ENCODE measurements around the gene GRM4.

GRM4 gene

DNA sequence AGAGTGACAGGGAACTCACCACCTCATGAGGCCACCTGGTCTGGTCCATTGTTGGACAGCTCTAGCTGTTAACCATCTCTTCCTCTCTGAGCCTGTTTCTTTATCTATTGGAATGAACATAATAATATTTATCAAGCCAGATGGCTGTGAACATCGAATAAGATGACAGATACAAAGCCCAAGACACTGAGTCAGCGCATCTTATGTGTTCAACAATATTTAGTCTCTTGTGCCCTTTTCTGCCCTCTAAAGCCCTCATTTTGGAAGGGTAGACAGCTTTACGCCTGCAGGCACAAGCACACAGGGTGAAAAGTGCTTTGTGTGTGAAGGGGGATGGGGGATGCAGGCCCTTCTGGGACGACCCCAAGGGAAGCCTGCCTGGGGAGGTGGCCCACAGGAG, 164.0 kb downstream of the GRM4 start:
- TF ChIP-seq TEAD4 (IDR thresholded peaks at IDR 0.05), result no peak
- no peak for TF ChIP-seq EP300 (IDR thresholded peaks at IDR 0.05; ENCODE audit: borderline replicate concordance)
- no peak for TF ChIP-seq CREB1 (IDR thresholded peaks at IDR 0.05; ENCODE audit: low read depth)
- TF ChIP-seq CEBPB (IDR thresholded peaks at IDR 0.05), result no peak
- TF ChIP-seq ZBTB7A (IDR thresholded peaks at IDR 0.05; ENCODE audit: low read depth), result no peak
- no peak for TF ChIP-seq RAD21 (IDR thresholded peaks at IDR 0.05; ENCODE audit: low read depth)
- TF ChIP-seq, protein P1, sequence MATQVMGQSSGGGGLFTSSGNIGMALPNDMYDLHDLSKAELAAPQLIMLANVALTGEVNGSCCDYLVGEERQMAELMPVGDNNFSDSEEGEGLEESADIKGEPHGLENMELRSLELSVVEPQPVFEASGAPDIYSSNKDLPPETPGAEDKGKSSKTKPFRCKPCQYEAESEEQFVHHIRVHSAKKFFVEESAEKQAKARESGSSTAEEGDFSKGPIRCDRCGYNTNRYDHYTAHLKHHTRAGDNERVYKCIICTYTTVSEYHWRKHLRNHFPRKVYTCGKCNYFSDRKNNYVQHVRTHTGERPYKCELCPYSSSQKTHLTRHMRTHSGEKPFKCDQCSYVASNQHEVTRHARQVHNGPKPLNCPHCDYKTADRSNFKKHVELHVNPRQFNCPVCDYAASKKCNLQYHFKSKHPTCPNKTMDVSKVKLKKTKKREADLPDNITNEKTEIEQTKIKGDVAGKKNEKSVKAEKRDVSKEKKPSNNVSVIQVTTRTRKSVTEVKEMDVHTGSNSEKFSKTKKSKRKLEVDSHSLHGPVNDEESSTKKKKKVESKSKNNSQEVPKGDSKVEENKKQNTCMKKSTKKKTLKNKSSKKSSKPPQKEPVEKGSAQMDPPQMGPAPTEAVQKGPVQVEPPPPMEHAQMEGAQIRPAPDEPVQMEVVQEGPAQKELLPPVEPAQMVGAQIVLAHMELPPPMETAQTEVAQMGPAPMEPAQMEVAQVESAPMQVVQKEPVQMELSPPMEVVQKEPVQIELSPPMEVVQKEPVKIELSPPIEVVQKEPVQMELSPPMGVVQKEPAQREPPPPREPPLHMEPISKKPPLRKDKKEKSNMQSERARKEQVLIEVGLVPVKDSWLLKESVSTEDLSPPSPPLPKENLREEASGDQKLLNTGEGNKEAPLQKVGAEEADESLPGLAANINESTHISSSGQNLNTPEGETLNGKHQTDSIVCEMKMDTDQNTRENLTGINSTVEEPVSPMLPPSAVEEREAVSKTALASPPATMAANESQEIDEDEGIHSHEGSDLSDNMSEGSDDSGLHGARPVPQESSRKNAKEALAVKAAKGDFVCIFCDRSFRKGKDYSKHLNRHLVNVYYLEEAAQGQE (IDR thresholded peaks at IDR 0.05; ENCODE audit: low read depth), result no peak
- no peak for TF ChIP-seq TAF1 (IDR thresholded peaks at IDR 0.05; ENCODE audit: low read depth)
- TF ChIP-seq, protein P2, sequence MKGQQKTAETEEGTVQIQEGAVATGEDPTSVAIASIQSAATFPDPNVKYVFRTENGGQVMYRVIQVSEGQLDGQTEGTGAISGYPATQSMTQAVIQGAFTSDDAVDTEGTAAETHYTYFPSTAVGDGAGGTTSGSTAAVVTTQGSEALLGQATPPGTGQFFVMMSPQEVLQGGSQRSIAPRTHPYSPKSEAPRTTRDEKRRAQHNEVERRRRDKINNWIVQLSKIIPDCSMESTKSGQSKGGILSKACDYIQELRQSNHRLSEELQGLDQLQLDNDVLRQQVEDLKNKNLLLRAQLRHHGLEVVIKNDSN (IDR thresholded peaks at IDR 0.05), result no peak
- no peak for TF ChIP-seq TCF12 (IDR thresholded peaks at IDR 0.05; ENCODE audit: low read depth)

DNA sequence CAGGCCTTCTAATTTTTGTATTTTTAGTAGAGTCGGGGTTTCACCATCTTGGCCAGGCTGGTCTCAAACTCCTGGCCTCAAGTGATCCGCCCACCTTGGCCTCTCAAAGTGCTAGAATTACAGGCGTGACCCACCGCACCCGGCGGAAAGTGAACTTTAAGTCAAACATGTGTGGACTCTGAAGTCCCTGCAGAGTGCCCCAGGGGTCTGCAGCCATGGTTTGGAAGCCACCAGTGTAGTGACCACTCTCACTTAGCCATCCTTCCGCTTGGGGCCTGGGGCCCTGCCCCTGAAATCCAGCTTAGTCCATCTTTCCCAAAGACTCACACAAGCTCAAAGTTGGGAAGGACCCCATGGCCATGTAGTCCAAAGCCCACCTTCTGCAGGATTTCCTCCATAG, 164.5 kb downstream of the GRM4 start:
- TF ChIP-seq TEAD4 (IDR thresholded peaks at IDR 0.05) (no peak), CEBPB (IDR thresholded peaks at IDR 0.05) (no peak), ZBTB7A (IDR thresholded peaks at IDR 0.05; ENCODE audit: low read depth) (no peak), CREB1 (IDR thresholded peaks at IDR 0.05; ENCODE audit: low read depth) (no peak), EGR1 (IDR thresholded peaks at IDR 0.05) (no peak), EP300 (IDR thresholded peaks at IDR 0.05; ENCODE audit: borderline replicate concordance) (no peak), TAF1 (IDR thresholded peaks at IDR 0.05; ENCODE audit: low read depth) (no peak), RAD21 (IDR thresholded peaks at IDR 0.05; ENCODE audit: low read depth) (no peak)
- TF ChIP-seq, protein P1 (IDR thresholded peaks at IDR 0.05; ENCODE audit: low read depth), result no peak

DNA sequence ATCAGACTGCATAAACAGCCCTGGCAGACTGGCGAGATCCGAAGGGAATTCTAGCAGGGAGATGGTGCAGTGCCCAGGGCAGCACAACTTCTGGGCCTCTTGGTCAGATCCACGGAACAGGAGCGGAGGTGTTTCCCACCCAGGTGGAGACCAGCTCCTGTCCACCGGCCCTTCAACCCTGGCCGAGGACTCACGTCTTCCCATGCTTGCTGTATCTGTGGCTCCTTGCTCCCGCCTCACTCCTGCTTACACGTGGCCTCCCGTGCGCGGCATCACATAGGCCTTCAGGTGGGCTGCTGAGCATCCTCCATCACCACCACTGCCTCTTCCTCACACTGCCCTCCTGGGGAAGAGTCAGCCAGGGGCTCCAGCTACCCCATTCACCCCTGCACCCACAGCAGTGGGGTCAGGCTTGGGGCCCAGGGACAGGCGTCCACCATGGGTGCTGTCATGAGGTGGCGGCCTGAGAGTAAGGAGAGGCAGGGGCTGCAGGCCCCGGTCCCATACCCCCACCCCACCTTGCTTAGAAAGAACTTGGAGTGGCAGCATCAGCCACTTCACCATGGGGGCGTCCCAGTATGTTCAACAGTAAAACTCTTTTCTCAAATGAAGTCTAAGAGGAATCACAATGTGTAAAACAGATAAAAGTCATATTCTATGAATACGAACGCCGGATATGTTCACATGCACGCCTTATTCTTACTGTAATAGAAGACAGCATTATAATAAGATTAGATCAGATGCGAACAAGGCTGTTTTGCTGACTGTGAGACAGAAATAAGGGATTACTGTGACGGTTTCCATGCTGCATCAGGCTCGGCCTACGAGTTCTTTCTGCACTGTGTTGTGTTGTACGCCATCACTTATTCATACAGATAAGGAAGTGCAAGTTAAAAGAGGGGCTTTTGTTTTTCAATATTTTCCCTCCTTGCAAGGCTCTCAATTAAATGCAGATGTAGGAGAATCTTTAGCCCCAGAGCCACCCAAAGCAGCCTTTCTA, 165.4 kb downstream of the GRM4 start:
- TF ChIP-seq, protein P2 (IDR thresholded peaks at IDR 0.05), result no peak
- TF ChIP-seq, protein P1 (IDR thresholded peaks at IDR 0.05; ENCODE audit: low read depth), result no peak
- TF ChIP-seq, protein P3, sequence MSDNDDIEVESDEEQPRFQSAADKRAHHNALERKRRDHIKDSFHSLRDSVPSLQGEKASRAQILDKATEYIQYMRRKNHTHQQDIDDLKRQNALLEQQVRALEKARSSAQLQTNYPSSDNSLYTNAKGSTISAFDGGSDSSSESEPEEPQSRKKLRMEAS (IDR thresholded peaks at IDR 0.05), result no peak
- no peak for TF ChIP-seq TAF1 (IDR thresholded peaks at IDR 0.05; ENCODE audit: low read depth)
- TF ChIP-seq CEBPB (IDR thresholded peaks at IDR 0.05), result no peak
- no peak for TF ChIP-seq YY1 (IDR thresholded peaks at IDR 0.05; ENCODE audit: low read depth)

DNA sequence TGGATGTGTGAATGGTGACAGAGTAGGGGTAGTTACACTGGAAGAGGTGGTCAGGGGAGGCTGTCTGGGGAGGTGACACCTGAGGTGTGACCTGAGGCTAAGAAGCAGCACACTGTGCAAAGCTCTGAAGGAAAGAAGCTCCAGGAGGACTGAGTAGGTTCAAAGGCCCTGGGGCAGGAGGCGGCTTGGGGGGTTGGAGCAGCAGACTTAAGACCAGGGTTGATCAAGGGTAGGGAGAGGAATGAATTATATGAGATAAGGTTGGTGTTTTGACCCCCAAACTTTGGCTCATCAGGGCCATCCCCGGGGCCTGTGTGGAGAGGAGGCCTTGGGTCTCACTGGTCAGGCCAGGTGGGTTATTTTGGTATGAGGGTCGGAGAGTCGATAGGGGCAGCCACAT, 166.1 kb downstream of the GRM4 start:
- TF ChIP-seq TCF12 (IDR thresholded peaks at IDR 0.05; ENCODE audit: low read depth), result no peak
- TF ChIP-seq TAF1 (IDR thresholded peaks at IDR 0.05; ENCODE audit: low read depth), result no peak
- TF ChIP-seq, protein P1 (IDR thresholded peaks at IDR 0.05; ENCODE audit: low read depth), result no peak
- TF ChIP-seq NFIC (IDR thresholded peaks at IDR 0.05), result no peak
- TF ChIP-seq YY1 (IDR thresholded peaks at IDR 0.05; ENCODE audit: low read depth), result no peak
- TF ChIP-seq EGR1 (IDR thresholded peaks at IDR 0.05), result no peak
- TF ChIP-seq FOXM1 (IDR thresholded peaks at IDR 0.05; ENCODE audit: borderline replicate concordance, low read depth), result no peak
- no peak for TF ChIP-seq EP300 (IDR thresholded peaks at IDR 0.05; ENCODE audit: borderline replicate concordance)
- no peak for TF ChIP-seq ZBTB7A (IDR thresholded peaks at IDR 0.05; ENCODE audit: low read depth)
- TF ChIP-seq RAD21 (IDR thresholded peaks at IDR 0.05; ENCODE audit: low read depth), result no peak
